ENCODE measurements around the gene EGFL6.
A peak's percentile ranks its signal among the peaks of the same experiment; 100 is the strongest.
"Not testable (repeated sequence)": the region's sequence is repeated elsewhere in the genome, so short reads cannot be mapped to it uniquely, and the experiment has no call there.

EGFL6 gene

GRCh38 chrX:13654116-13654515 lies 84.7 kb downstream of the EGFL6 start:
- DNase-seq, result no peak

DNA sequence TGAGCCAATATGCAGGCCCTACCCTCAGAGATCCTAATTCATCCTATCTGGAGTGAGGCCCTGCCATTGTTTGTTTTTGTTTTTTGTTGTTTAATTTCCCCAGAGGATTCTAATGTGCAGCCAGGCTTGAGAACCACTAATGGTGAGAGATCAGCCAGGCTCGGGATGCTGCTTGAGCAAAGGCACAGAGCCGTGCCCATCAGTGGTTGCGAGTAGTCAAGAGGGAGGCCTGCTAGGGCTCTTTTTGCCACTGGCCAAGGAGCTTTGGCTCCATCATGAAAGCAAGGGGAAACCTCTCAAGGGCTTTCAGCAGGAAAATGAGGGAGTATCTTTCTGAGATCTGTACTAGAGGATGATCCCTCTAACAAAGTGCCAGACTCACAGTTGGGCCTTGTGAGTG lies 86.3 kb downstream of the EGFL6 start:
- DNase-seq, result no peak

DNA sequence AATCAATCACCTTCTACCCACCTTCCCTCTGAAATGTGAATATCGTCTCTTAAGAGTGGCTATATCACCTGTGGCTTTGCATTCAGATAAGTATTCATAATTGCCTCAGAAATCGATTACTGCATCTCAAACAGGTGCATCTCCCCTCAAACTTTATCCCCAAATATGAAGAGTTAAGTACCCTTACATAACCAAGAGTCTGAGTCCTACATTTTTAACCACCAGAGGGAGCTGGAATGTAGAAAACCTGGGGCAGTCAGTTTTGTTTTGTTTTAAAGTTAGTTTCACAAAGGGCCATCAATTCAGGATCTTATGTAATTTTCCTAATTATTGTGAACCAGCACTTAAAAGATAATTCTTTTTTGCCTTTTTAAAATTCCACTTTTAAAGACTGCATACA lies 89.2 kb downstream of the EGFL6 start:
- no peak for DNase-seq

DNA sequence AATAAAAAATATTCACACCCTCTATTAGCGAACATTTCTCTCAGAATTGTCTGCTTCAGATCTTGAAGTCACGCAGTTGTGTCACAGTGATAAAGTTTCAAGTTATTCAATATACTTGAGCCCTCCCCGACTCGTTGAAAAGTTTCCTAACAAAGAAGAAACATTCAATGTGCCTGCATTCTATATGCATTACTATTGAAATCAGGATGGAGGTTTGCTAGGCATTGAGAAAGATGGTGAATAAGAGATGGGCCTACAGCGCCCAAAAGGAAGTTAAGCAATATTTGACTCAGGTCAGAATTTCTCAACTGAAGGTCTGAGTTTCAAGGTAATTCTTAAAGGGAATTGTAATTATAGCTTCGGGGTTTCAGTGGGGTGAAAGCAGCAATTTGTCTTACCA lies 89.7 kb downstream of the EGFL6 start:
- no peak for DNase-seq

GRCh38 chrX:13661735-13662288 lies 92.4 kb downstream of the EGFL6 start:
- no peak for DNase-seq

DNA sequence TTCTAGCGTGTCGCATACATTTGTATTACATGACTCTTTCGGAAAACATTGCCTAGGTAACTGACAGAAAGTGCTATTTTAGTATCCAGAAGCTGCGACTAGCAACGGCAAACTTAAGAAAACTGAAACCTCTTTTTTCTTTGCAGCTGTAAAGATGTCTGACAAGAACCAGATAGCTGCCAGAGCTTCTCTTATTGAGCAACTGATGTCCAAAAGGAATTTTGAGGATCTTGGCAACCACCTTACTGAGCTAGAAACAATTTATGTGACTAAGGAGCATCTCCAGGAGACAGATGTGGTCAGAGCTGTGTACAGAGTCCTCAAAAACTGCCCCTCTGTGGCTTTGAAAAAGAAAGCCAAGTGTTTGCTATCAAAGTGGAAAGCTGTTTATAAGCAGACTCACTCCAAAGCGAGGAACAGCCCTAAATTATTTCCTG lies 93.0 kb downstream of the EGFL6 start:
- DNase-seq, result no peak

DNA sequence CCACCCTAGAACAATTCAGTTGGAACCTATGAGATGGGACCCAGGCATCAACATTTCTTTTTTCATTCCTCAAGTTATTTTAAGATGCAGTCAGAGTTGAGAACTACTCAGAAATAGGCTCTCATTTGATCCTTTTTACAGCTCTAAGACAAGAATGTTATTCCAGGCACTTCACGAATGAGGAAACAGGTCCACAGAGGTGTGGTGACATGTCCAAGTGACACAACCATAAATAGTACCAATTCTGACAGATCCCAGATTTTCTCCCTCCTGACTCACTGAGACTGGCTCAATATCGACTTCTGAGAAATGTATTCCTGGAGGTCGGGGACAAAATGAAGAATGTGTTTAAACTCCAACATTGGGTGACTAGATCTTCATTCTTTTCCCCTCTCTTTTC lies 94.6 kb downstream of the EGFL6 start:
- no peak for DNase-seq

DNA sequence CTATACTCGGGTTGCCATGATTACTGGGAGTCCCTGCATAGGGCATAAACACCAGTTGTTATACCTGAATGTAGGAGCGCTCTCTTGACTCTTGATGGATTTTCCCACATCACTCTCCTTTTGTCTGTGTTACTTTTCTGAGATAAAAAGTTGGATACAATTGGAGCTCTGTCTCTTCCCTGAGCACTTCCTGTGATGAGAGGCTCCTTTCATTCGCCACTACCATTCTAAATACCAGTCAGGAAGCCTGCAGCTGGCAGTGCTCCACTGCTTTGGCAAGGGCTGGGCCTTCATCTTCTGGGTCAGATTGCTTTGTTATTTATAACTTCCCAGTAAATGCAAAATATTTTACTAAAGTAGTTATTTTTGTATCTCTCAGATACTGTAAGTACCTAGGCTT lies 97.4 kb downstream of the EGFL6 start:
- no peak for DNase-seq

DNA sequence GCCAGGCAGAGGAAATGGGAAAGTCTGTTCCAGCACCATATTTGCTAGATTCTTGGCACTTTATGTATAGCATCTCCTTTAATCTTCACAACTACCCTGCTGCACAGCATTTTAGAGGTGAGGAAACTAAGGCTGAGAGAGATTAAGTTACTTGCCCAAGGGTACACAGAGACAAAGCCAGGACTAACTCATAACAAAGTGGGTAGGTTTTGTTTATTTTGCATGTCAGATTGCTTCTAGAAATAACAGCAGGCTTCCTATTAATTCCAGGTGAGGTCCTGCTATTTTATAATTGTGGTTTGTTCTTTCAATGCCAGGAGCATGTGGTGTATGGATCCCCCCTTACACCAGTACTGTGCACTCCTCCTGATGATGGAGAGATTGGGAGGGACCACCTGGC lies 98.5 kb downstream of the EGFL6 start:
- DNase-seq, result no peak

DNA sequence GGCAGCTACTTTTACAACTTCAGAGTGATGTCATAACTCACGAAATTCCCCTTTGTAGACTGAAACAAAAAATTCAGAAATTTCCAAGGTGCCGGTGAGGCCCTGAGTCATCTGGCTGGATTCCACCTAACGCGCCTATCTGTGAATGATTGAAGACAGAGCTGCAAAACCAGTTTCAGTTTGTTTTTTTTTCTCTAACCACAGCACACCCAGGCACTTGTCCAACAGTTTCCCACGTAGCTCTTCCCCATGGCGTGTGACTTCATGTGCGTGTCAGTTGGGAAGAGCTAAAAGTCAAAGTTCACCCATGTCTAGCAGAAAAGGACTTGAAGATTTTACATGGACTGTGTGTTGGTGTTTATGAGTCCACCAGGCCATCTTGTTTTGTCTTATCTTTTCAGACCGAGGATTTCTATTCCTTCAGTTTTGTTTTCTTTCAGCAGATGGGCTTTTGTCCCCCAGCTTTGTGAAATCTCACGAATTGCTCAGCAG lies 99.9 kb downstream of the EGFL6 start:
- DNase-seq, result peak; percentile 29

- DNase-seq, result not testable (repeated sequence)
Observed at GRCh38 chrX:13669755-13670154, 100.4 kb downstream of the EGFL6 start.

DNA sequence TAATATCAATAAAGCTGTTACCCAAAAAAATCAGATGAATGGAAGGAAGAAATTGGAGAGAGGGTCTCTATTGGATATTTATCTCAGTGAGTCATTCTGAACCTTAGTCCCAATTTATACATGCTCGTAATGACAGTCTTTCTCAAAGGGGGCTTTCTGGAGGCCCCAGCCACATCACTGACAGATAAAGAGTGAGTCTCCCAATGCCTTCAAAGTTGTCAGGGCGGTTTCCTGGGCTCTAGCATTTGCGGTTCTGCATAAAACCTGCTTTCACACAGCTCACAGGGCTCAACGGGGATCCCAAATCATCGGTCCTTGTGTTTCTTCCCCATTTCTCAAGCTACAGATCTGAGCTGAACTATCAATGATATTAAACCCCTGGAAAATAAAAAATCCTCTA lies 100.8 kb downstream of the EGFL6 start:
- no peak for DNase-seq

- no peak for DNase-seq
Observed at GRCh38 chrX:13673016-13673415, 103.6 kb downstream of the EGFL6 start.

- no peak for DNase-seq
Observed at GRCh38 chrX:13676885-13677284, 107.5 kb downstream of the EGFL6 start.

GRCh38 chrX:13679700-13680099 lies 110.3 kb downstream of the EGFL6 start:
- DNase-seq, result not testable (repeated sequence)

DNA sequence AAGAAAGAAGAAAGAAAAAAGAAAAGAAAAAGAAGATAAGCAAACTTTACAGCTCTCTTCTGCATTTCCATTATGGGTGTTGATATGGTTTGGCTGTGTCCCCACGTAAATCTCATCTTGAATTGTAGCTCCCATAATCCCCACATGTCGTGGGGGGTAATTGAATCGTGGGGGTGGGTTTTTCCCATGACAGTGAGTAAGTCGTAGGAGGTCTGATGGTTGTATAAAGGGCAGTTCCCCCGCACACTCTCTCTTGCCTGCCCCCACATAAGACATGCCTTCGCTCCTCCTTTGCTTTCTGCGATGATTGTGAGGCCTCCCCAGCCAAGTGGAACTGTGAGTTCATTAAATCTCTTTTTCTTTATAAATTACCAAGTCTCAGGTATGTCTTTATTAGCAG lies 112.2 kb downstream of the EGFL6 start:
- DNase-seq, result no peak
